Psoas muscle (tissue), 8 donors: ENCODE measurements around the gene TMEM150B. TPM values are rescaled to one million over a fixed set of nuclear protein-coding genes. Genes with fewer than 3 reads are reported as not detected.

Experiments
- ATAC-seq, 4 donors: fragments of 200-7000 bp; cut with Tn5 transposase; one replicate each; pipeline ENCODE4 v1.9.1; 2020; ENCODE audit warnings: moderate library complexity in 3 of 4, mild to moderate bottlenecking in 2 of 4
- DNase-seq, 2 donors: peaks; one replicate each; pipeline ENCODE4 v3.0.0-alpha.2; 2020
- H3K27ac ChIP-seq: fragments of 200-600 bp; one replicate; pipeline ENCODE4 v1.8.0; 2022
- H3K27me3 ChIP-seq, 3 donors: fragments of 200-600 bp in 1 of 3; one replicate each; pipeline versions ENCODE4 v1.6.1 to v1.8.0; 2013 to 2022; ENCODE audit warnings: low read length in 2 of 3, mild to moderate bottlenecking in 2 of 3, moderate library complexity in 1 of 3; ENCODE audit not compliant: insufficient read depth in 3 of 3
- H3K36me3 ChIP-seq, 2 donors: fragments of 200-600 bp in 1 of 2; one replicate each; pipeline versions ENCODE4 v1.6.1 to v1.8.0; 2013 to 2022; ENCODE audit warnings: low read depth in 1 of 2, mild to moderate bottlenecking in 1 of 2, moderate library complexity in 1 of 2; ENCODE audit not compliant: insufficient read depth in 1 of 2
- H3K4me1 ChIP-seq: fragments of 200-600 bp; one replicate; pipeline ENCODE4 v1.8.0; 2022
- H3K4me3 ChIP-seq: fragments of 200-600 bp; one replicate; pipeline ENCODE4 v1.8.0; 2022; ENCODE audit warnings: mild to moderate bottlenecking
- H3K9me3 ChIP-seq: fragments of 200-600 bp; one replicate; pipeline ENCODE4 v1.8.0; 2022
- WGBS, 3 donors: extraction: QIAGEN DNeasy Blood & Tissue Kit; methylation state at CpG; one replicate each; pipeline versions ENCODE4 v1.1.6 to v1.1.7; 2013; 5-methylcytosine and 5-hydroxymethylcytosine counted together
- intact Hi-C, 2 donors: fragments of 100-400 bp; cut with DNase I; formaldehyde crosslinking; loops; one replicate each; pipeline versions ENCODE4 v1.11.0 to v1.14.2; 2022
- polyA plus RNA-seq, 3 donors: library from polyadenylated mRNA; stranded (reverse); fragments of 200-250 nt; gene quantifications; one replicate each; pipeline ENCODE4 v1.2.3, GENCODE V29; 2013
- total RNA-seq, 4 donors: library from RNA; stranded (reverse); fragmentation: NEBNext Ultra II Directional in 2 of 4; extraction: Animal tissue kit (Norgen Biotek cat#: 25700) in 2 of 4; gene quantifications; one replicate each; pipeline versions ENCODE4 v1.2.1 to v1.2.4, GENCODE V29; 2021 to 2023
- TF ChIP-seq, protein P1 (sequence below): fragments of 200-600 bp; IDR thresholded peaks from one replicate; pipeline ENCODE4 v1.8.0; 2022; ENCODE audit warnings: antibody characterized with exemption
- donor health status: healthy with polysubstance abuse.
- donor health status: DM: no; HTN: no; CAD: no; lungs with moderate emphysema.
- donor health status: Bipolar disorder and iron deficiency.
- donor health status: healthy.
- donor health status: DM: yes; HTN: yes; CAD: no.
- donor health status: DM: no; HTN: no; CAD: no.
- donor health status: DM: no; HTN: no; CAD: no.
- donor health status: DM: yes; HTN: yes; CAD: no.

The TMEM150B gene
- total and polyA plus RNA-seq, 7 donors: 0.08 to 1.1 (median 0.38) TPM

DNA sequence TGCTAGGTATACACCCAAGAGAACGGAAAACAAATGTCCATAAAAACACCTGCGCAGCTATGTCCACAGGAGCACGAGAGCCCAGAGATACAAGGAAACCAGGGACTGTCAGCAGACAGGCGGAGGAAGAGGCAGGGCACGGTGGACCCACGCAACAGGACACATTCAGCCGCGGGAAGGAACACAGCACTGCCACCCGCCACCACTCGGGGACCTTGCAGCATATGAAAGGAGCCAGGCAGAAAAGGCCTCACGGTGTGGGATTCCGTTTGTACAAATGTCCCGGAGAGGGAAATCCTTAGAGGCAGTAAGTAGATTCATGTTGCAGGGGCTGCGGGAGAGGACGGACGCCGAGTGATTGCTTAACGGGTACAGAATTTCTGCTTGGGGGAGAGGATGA, 53.0 kb downstream of the TMEM150B start:
- intact Hi-C loops: no loop called here
- Histone ChIP-seq H3K4me3 (no peak overlapping the region), H3K9me3 (no peaks in the 10 kb centered on the region), H3K27me3 (no peaks in the 10 kb centered on the region), H3K27ac (no peak overlapping the region), H3K4me1 (no peaks in the 10 kb centered on the region), H3K36me3 (peaks cover 8 to 67% of the 10 kb centered on the region in 2 donors)
- 93 to 94% (median 93%) methylated on average over 18 of the region's 18 CpGs for whole genome bisulfite sequencing, 3 donors
- ATAC-seq: no peak
- TF ChIP-seq, protein P1, sequence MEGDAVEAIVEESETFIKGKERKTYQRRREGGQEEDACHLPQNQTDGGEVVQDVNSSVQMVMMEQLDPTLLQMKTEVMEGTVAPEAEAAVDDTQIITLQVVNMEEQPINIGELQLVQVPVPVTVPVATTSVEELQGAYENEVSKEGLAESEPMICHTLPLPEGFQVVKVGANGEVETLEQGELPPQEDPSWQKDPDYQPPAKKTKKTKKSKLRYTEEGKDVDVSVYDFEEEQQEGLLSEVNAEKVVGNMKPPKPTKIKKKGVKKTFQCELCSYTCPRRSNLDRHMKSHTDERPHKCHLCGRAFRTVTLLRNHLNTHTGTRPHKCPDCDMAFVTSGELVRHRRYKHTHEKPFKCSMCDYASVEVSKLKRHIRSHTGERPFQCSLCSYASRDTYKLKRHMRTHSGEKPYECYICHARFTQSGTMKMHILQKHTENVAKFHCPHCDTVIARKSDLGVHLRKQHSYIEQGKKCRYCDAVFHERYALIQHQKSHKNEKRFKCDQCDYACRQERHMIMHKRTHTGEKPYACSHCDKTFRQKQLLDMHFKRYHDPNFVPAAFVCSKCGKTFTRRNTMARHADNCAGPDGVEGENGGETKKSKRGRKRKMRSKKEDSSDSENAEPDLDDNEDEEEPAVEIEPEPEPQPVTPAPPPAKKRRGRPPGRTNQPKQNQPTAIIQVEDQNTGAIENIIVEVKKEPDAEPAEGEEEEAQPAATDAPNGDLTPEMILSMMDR: no peak
- no peak for DNase-seq

DNA sequence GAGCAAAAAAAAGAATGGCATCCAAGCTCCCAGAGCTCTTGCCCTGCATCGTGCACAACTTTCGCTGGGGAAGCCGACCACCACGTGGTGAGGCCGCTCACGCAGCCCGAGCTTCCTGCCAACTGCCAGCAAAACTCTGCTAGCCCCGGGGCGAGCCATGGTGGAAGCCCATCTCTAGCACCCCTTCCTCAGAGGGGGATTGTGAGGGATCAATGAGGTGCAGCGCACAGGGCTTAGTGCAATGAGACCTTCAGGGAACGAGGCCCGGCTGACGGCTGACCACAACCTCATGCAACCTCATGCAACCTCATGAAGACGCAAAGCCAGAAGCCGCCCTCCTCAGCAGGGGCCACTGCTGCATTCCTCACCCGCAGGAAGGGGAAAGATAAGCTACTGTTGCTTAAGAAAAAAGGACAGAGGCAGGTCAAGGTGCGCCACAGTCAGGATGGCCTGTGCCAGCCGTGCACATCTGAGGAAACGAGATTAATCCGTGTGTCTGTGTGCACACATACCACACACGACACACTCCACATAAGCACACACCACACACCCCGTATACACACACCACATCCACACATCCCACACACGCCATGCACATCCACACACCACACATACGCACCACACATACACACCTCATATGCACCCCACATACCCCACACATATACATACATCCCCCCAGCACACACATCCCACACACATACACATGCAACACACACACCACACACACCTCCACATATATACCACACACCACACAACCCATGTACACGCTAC, 54.8 kb downstream of the TMEM150B start:
- 90 to 93% (median 92%) methylated on average over 25 of the region's 25 CpGs for WGBS, 3 donors
- no peak for ATAC-seq
- H3K9me3 ChIP-seq: no peaks in the 10 kb centered on the region
- intact Hi-C loops: no loop called here
- TF ChIP-seq, protein P1: no peak
- H3K4me3 ChIP-seq: no peak overlapping the region
- H3K27me3 ChIP-seq: no peaks in the 10 kb centered on the region
- peaks cover 8 to 52% of the 10 kb centered on the region in 2 donors for H3K36me3 ChIP-seq
- DNase-seq: no peak
- H3K27ac ChIP-seq: no peak overlapping the region
- H3K4me1 ChIP-seq: no peaks in the 10 kb centered on the region

DNA sequence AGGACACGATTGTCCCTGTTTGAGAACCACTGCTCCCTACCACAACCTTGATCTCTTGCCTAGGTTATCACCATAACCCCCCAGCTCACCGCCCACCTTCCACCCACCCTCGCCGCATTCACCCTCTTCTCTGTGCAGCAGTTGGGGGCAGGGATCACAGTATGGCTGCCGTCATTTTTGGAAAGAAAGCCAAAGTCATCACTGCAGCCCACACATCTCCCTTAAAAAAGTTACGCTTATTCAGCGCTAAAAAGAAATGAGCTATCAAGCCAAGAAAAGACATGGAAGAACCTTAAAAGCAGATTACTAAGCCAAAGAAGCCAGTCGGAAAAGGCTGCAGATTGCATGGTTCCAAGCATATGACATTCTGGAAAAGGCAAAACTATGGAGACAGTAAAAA, 55.8 kb downstream of the TMEM150B start:
- TF ChIP-seq, protein P1: no peak
- Histone ChIP-seq H3K4me1 (no peaks in the 10 kb centered on the region), H3K36me3 (peaks cover 8 to 45% of the 10 kb centered on the region in 2 donors), H3K27me3 (no peaks in the 10 kb centered on the region), H3K27ac (no peak overlapping the region), H3K4me3 (no peak overlapping the region), H3K9me3 (no peaks in the 10 kb centered on the region)
- intact Hi-C loops: no loop called here
- 90 to 94% (median 92%) methylated on average over 8 of the region's 8 CpGs for WGBS, 3 donors
- no peak for ATAC-seq
- no peak for DNase-seq

DNA sequence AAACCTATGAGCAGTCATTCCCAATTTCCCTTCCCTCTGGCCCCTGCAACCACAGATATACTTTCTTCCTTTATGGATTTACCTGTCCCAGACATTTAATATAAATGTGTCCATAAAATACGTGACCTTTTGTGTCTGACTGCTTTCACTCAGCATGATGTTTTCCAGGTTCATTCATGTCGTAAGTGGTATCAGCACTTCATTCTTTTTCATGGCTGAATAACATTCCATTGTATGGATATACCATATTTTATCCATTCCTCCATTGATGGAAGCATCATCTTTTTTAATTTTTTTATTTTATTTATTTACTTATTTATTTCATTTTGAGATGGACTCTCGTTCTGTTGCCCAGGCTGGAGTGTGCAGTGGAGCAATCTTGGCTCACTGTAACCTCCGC, 58.3 kb downstream of the TMEM150B start:
- DNase-seq (no peak), ATAC-seq (no peak)
- 96 to 99% (median 98%) methylated on average over 4 of the region's 4 CpGs for WGBS, 3 donors
- Histone ChIP-seq H3K36me3 (peaks cover 3 to 27% of the 10 kb centered on the region in 2 donors), H3K27ac (no peak overlapping the region), H3K4me1 (no peaks in the 10 kb centered on the region), H3K4me3 (no peak overlapping the region), H3K9me3 (no peaks in the 10 kb centered on the region), H3K27me3 (no peaks in the 10 kb centered on the region)
- TF ChIP-seq, protein P1: no peak
- intact Hi-C loops: no loop called here

DNA sequence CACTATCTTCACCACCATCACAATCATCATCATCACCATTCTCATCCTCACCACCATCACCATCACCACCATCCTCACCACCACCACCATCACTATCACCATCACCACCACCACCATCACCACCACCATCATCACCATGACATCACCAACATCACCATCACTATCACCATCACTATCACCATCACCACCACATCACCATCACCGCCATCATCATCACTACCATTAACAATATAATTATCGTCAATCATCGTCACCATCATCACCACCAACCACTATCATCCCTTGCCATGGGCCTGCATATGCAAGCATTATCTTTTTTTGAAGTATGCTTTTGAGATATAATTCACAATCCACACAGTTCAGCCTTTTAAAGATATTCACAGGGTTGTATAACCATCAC, 58.7 kb downstream of the TMEM150B start:
- WGBS, 3 donors: 97 to 98% (median 97%) methylated on average over 3 of the region's 3 CpGs
- DNase-seq: no peak
- Histone ChIP-seq H3K9me3 (no peaks in the 10 kb centered on the region), H3K27me3 (no peaks in the 10 kb centered on the region), H3K36me3 (peaks cover 3 to 24% of the 10 kb centered on the region in 2 donors), H3K4me1 (no peaks in the 10 kb centered on the region), H3K27ac (no peak overlapping the region), H3K4me3 (no peak overlapping the region)
- TF ChIP-seq, protein P1: no peak
- no peak for ATAC-seq
- intact Hi-C loops: no loop called here
